Neuronal stem cell (in vitro differentiated cells): ENCODE results near the gene NLRP5.
A peak's percentile ranks its signal among the peaks of the same experiment; 100 is the strongest.

Experiments used
- DNase-seq: peaks from one replicate; pipeline ENCODE4 v3.0.0-alpha.2; 2013; ENCODE audit warnings: low spot score
- H2AFZ ChIP-seq: one replicate; pipeline ENCODE4 v1.6.1; 2013; ENCODE audit warnings: mild to moderate bottlenecking, low read length, inconsistent platforms
- H2AK5ac ChIP-seq: 2 replicates; pipeline ENCODE4 v1.6.1; 2013; ENCODE audit warnings: low read depth, mild to moderate bottlenecking, inconsistent platforms, low read length, moderate library complexity, mixed read lengths
- H2BK120ac ChIP-seq: 2 replicates; pipeline ENCODE4 v1.6.1; 2013; ENCODE audit warnings: low read depth, mild to moderate bottlenecking, inconsistent platforms, low read length, moderate library complexity, mixed read lengths
- H2BK12ac ChIP-seq: one replicate; pipeline ENCODE4 v1.6.1; 2013; ENCODE audit warnings: low read length, inconsistent platforms
- H2BK15ac ChIP-seq: 2 replicates; pipeline ENCODE4 v1.6.1; 2013; ENCODE audit warnings: mild to moderate bottlenecking, low read length, inconsistent platforms, mixed read lengths
- H2BK5ac ChIP-seq: one replicate; pipeline ENCODE4 v1.6.1; 2013; ENCODE audit warnings: inconsistent platforms, mild to moderate bottlenecking, low read length, moderate library complexity
- H3K14ac ChIP-seq: one replicate; pipeline ENCODE4 v1.6.1; 2013; ENCODE audit warnings: low read length, inconsistent platforms
- H3K18ac ChIP-seq: 2 replicates; pipeline ENCODE4 v1.6.1; 2013; ENCODE audit warnings: low read length, inconsistent platforms
- H3K23ac ChIP-seq: 2 replicates; pipeline ENCODE4 v1.6.1; 2013; ENCODE audit warnings: low read depth, mild to moderate bottlenecking, mixed read lengths, low read length, inconsistent platforms; ENCODE audit not compliant: poor library complexity
- H3K27ac ChIP-seq: replicated peaks from 3 replicates; pipeline ENCODE4 v1.5.1; 2013; ENCODE audit warnings: low read length, inconsistent platforms
- H3K27me3 ChIP-seq, 3 experiments: 2 replicates each; pipeline ENCODE4 v1.6.1; 2013; ENCODE audit warnings: low read length in 3 of 3, mild to moderate bottlenecking in 2 of 3, inconsistent platforms in 1 of 3, low read depth in 1 of 3, mixed read lengths in 1 of 3, moderate library complexity in 1 of 3; ENCODE audit not compliant: control insufficient read depth in 3 of 3, insufficient read depth in 3 of 3
- H3K36me3 ChIP-seq, 2 donors: replicated peaks in 1 of 2; 2 replicates each; pipeline ENCODE4 v1.6.1; 2013; ENCODE audit warnings: low read length in 2 of 2; ENCODE audit not compliant: control insufficient read depth in 2 of 2, insufficient read depth in 2 of 2
- H3K4ac ChIP-seq: 2 replicates; pipeline ENCODE4 v1.6.1; 2013; ENCODE audit warnings: inconsistent platforms, mild to moderate bottlenecking, low read length, moderate library complexity
- H3K4me1 ChIP-seq, 2 donors: 1 replicate in 1 of 2; 2 replicates in 1 of 2; pipeline ENCODE4 v1.6.1; 2013; ENCODE audit warnings: low read length in 2 of 2, low read depth in 1 of 2; ENCODE audit not compliant: control insufficient read depth in 2 of 2, insufficient read depth in 1 of 2
- H3K4me2 ChIP-seq: one replicate; pipeline ENCODE4 v1.6.1; 2013; ENCODE audit warnings: mild to moderate bottlenecking, low read length, inconsistent platforms; ENCODE audit not compliant: insufficient read depth, poor library complexity, severe bottlenecking
- H3K4me3 ChIP-seq, 2 donors: 2 replicates each; pipeline ENCODE4 v1.5.1; 2013; ENCODE audit warnings: low read length in 2 of 2, mild to moderate bottlenecking in 2 of 2, inconsistent platforms in 1 of 2, moderate library complexity in 1 of 2
- H3K79me1 ChIP-seq: one replicate; pipeline ENCODE4 v1.6.1; 2013; ENCODE audit warnings: low read depth, mild to moderate bottlenecking, inconsistent platforms, low read length, moderate library complexity
- H3K9ac ChIP-seq: one replicate; pipeline ENCODE4 v1.6.1; 2013; ENCODE audit warnings: mild to moderate bottlenecking, low read depth, low read length, inconsistent platforms; ENCODE audit not compliant: poor library complexity
- H3K9me3 ChIP-seq, 2 donors: replicated peaks in 1 of 2; 2 replicates each; pipeline versions ENCODE3 to v1.6.1; 2013; ENCODE audit warnings: low read length in 2 of 2, mild to moderate bottlenecking in 2 of 2, inconsistent platforms in 1 of 2, low read depth in 1 of 2, mixed read lengths in 1 of 2, moderate library complexity in 1 of 2; ENCODE audit not compliant: control insufficient read depth in 2 of 2, insufficient read depth in 1 of 2
- H4K8ac ChIP-seq: one replicate; pipeline ENCODE4 v1.6.1; 2013; ENCODE audit warnings: low read depth, mild to moderate bottlenecking, inconsistent platforms, low read length, moderate library complexity
- H4K91ac ChIP-seq: one replicate; pipeline ENCODE4 v1.6.1; 2013; ENCODE audit warnings: low read length, low read depth, mild to moderate bottlenecking, inconsistent platforms; ENCODE audit not compliant: poor library complexity
- WGBS, 2 donors: extraction: QIAGEN DNeasy Blood & Tissue Kit; methylation state at CpG; one replicate each; pipeline ENCODE4 v1.1.7; 2013; ENCODE audit warnings: missing lambda C conversion rate in 2 of 2, mixed read lengths in 1 of 2; ENCODE audit not compliant: insufficient read length in 2 of 2, insufficient replicate concordance in 1 of 2; ENCODE audit errors: extremely low coverage in 2 of 2; 5-methylcytosine and 5-hydroxymethylcytosine counted together

NLRP5 gene

GRCh38 chr19:56092685-56093631, 106.4 kb downstream of the NLRP5 start:
- peaks cover 14 to 27% of the 10 kb centered on the region in 2 donors for H3K9me3 ChIP-seq
- no peak overlapping the region for H3K4me2 ChIP-seq
- no peak overlapping the region for H3K4ac ChIP-seq
- H3K14ac ChIP-seq: no peak overlapping the region
- no CpG with 5 or more reads among the region's 32 CpGs for WGBS, 2 donors
- no peak overlapping the region for H2AFZ ChIP-seq
- H2BK120ac ChIP-seq: no peak overlapping the region
- H3K4me3 ChIP-seq: no peak overlapping the region
- no peaks in the 10 kb centered on the region for H3K27me3 ChIP-seq
- H3K27ac ChIP-seq: no peak overlapping the region
- peak overlapping the region; percentile 34 for H3K9ac ChIP-seq
- H3K4me1 ChIP-seq: no peaks in the 10 kb centered on the region
- no peak overlapping the region for H2BK15ac ChIP-seq
- no peak for DNase-seq
- H3K79me1 ChIP-seq: peaks cover 21% of the 10 kb centered on the region
- H4K91ac ChIP-seq: no peak overlapping the region
- no peak overlapping the region for H3K23ac ChIP-seq
- H2AK5ac ChIP-seq: no peak overlapping the region
- peak overlapping the region; percentile 29 for H4K8ac ChIP-seq
- no peak overlapping the region for H2BK5ac ChIP-seq
- H3K18ac ChIP-seq: no peak overlapping the region
- no peak overlapping the region for H2BK12ac ChIP-seq
- peaks cover 23 to 84% of the 10 kb centered on the region in 2 donors for H3K36me3 ChIP-seq

GRCh38 chr19:56094449-56094848, 107.9 kb downstream of the NLRP5 start:
- H3K14ac ChIP-seq: no peak overlapping the region
- H3K18ac ChIP-seq: no peak overlapping the region
- H2BK5ac ChIP-seq: no peak overlapping the region
- no peak for DNase-seq
- no peak overlapping the region for H4K8ac ChIP-seq
- no peak overlapping the region for H3K4me3 ChIP-seq
- H3K9me3 ChIP-seq: peaks cover 18 to 27% of the 10 kb centered on the region in 2 donors
- H3K36me3 ChIP-seq: peaks cover 28 to 84% of the 10 kb centered on the region in 2 donors
- no peak overlapping the region for H2AFZ ChIP-seq
- no peaks in the 10 kb centered on the region for H3K4me1 ChIP-seq
- WGBS, 2 donors: no CpG with 5 or more reads among the region's 9 CpGs
- H3K4ac ChIP-seq: no peak overlapping the region
- H3K27ac ChIP-seq: no peak overlapping the region
- no peak overlapping the region for H3K23ac ChIP-seq
- no peak overlapping the region for H2AK5ac ChIP-seq
- no peak overlapping the region for H2BK12ac ChIP-seq
- no peak overlapping the region for H2BK15ac ChIP-seq
- H3K79me1 ChIP-seq: peaks cover 24% of the 10 kb centered on the region
- H3K9ac ChIP-seq: no peak overlapping the region
- H2BK120ac ChIP-seq: no peak overlapping the region
- no peak overlapping the region for H3K4me2 ChIP-seq
- no peak overlapping the region for H4K91ac ChIP-seq
- H3K27me3 ChIP-seq: no peaks in the 10 kb centered on the region

- no peak overlapping the region for H3K4me3 ChIP-seq
- no peak for DNase-seq
- no peak overlapping the region for H2BK15ac ChIP-seq
- H3K14ac ChIP-seq: no peak overlapping the region
- no peak overlapping the region for H2BK120ac ChIP-seq
- H2AK5ac ChIP-seq: no peak overlapping the region
- H3K4me1 ChIP-seq: no peaks in the 10 kb centered on the region
- H3K36me3 ChIP-seq: peaks cover 33 to 86% of the 10 kb centered on the region in 2 donors
- no peaks in the 10 kb centered on the region for H3K27me3 ChIP-seq
- H4K8ac ChIP-seq: no peak overlapping the region
- no peak overlapping the region for H2BK12ac ChIP-seq
- WGBS, 2 donors: no CpG with 5 or more reads among the region's 13 CpGs
- no peak overlapping the region for H3K27ac ChIP-seq
- no peak overlapping the region for H3K18ac ChIP-seq
- no peak overlapping the region for H4K91ac ChIP-seq
- H3K9me3 ChIP-seq: peaks cover 18 to 33% of the 10 kb centered on the region in 2 donors
- no peak overlapping the region for H3K4me2 ChIP-seq
- H2BK5ac ChIP-seq: no peak overlapping the region
- H3K9ac ChIP-seq: no peak overlapping the region
- peaks cover 34% of the 10 kb centered on the region for H3K79me1 ChIP-seq
- peak overlapping the region; percentile 65 for H3K23ac ChIP-seq
- H2AFZ ChIP-seq: no peak overlapping the region
- no peak overlapping the region for H3K4ac ChIP-seq
Measured at GRCh38 chr19:56096665-56097064, 110.1 kb downstream of the NLRP5 start.

- Histone ChIP-seq H3K9me3 (peaks cover 18 to 33% of the 10 kb centered on the region in 2 donors), H3K36me3 (peaks cover 39 to 88% of the 10 kb centered on the region in 2 donors)
Measured at GRCh38 chr19:56097306-56097705, 110.7 kb downstream of the NLRP5 start.

More at GRCh38 chr19:56097306-56097705, 110.7 kb downstream of the NLRP5 start:
- no CpG with 5 or more reads among the region's 23 CpGs for WGBS, 2 donors
- no peak overlapping the region for H4K91ac ChIP-seq
- H2BK5ac ChIP-seq: no peak overlapping the region
- no peak overlapping the region for H3K27ac ChIP-seq
- no peak overlapping the region for H3K4me3 ChIP-seq
- peak overlapping the region; percentile 79 for H3K9ac ChIP-seq
- H3K18ac ChIP-seq: peak overlapping the region; percentile 31
- H3K27me3 ChIP-seq: no peaks in the 10 kb centered on the region
- no peaks in the 10 kb centered on the region for H3K4me1 ChIP-seq
- no peak for DNase-seq
- peak overlapping the region; percentile 47 for H3K23ac ChIP-seq
- H2BK15ac ChIP-seq: no peak overlapping the region
- H3K4ac ChIP-seq: no peak overlapping the region
- peaks cover 38% of the 10 kb centered on the region for H3K79me1 ChIP-seq
- H2AK5ac ChIP-seq: no peak overlapping the region
- H3K4me2 ChIP-seq: no peak overlapping the region
- no peak overlapping the region for H2BK12ac ChIP-seq
- H3K14ac ChIP-seq: no peak overlapping the region
- H2BK120ac ChIP-seq: no peak overlapping the region
- no peak overlapping the region for H4K8ac ChIP-seq
- no peak overlapping the region for H2AFZ ChIP-seq
